AG08396 (cell line): ENCODE data around the gene THBS1.

Experiments used
- DNase-seq: peaks from one replicate; pipeline ENCODE4 v3.0.0; 2012; ENCODE audit warnings: low spot score, mixed read lengths

The THBS1 gene

DNA sequence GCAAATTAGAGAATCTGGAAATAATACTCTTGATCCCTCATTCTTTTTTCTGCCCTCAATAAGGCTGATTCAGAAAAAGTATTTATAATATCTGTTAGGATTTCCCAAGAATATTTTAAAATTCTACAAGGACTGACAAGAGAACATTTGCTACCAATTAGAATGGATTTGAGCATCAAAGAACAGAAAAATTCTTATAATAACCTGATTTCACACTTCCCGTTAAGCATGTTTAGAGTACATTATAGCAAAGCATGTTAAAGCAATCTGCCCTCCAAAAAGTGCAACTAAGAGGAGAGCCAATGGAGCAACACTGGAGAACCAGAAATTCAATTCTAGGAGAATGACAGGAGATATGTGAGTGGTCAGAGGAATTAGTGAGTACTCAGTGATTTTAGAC, 57.2 kb downstream of the THBS1 start:
- no peak for DNase-seq

DNA sequence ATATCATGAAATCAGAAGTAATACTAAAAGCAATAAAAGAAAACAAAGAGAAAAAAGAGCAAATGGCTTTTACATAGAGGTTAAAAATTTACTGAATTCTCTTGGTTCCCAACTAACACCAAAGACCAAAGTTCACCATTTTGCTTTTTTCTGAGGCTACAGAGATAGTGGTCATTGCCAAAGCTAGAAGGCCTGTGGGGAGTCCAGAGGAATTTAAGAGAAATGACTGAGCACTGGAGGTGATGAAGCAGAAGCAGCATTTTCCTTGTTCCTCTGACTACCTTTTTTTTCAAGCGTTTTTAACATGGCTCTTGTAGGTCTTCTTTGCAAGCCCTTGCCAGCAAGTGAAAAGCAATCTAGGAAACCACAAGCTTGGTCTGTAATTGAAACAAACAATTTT, 58.2 kb downstream of the THBS1 start:
- no peak for DNase-seq

DNA sequence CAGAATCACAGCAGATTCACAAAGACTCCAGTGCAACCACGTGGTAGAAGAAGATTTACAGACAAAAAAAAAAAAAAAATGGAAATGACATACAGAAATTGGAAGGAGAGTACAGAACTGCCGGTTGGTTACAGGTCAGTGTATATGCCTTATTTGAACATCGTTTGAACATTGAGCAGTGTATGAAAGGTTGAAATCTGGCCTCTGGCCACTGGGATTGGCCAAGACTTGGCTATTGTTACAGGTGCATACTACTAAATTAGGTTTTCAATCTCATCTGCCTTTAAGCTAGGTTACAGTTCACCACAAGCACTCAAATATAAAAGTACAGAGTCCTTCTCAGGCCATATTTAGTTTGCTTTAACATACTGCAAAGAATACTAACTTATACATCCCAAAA, 59.8 kb downstream of the THBS1 start:
- DNase-seq: no peak

DNA sequence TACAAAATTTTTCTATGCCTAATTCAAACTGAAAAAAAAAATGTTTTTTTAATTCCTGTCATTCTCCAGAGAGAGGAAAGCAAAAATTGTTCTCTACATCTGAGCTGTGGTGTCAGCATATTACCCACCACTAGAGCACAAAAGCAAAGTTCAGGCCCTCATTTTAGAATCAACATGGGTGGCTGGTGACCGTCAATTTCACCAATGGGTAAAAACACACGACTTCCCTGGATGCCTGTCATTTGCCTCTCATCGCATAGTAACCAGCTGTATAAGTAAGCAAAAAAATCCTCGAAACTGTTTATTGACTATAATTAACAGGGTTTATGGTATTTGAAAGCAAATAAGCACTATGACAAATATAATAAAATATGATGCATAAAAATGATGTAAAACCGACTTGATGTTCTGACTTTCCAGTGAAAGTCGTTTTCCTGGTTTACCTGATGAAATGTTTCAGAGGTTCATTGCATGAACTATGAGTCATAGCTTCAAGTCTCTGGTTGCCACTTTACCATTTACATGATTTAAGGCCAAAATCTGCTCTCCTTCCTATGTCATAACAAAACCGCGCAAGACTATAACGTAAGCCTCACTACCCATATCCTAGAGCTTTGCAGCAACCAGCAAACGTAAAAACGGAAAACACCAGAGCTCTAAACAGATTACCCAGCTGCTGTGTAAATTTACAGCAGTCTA, 60.5 kb downstream of the THBS1 start:
- no peak for DNase-seq

DNA sequence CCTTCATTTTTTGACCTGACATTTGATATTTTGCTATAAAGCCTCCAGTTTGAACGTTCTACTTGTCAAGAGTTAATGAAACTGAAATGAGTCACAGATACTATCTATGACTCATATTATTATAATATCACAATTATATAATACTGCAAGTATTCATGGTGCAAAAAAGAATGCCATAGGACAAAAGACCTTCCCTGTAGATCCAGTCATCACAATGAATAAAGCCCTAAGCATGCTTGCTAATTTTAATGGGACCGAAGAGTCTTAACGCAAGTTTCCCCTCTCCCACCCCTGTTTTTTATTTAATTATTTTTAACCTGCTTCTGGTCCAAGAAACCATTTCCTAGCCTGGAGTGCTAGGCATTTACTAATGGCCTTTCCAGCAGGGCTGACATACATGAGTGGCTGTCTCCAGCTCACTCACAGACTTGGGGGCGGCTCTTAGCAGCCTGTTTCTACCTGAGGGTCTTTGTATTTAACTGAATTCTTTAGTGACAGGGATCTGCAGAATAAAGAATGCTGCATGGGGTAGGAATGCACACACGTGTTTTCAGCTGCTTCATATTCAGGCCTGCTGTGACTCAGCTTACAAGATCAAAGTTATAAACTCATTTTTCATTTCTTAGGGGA, 61.2 kb downstream of the THBS1 start:
- DNase-seq: peak; percentile 60

DNA sequence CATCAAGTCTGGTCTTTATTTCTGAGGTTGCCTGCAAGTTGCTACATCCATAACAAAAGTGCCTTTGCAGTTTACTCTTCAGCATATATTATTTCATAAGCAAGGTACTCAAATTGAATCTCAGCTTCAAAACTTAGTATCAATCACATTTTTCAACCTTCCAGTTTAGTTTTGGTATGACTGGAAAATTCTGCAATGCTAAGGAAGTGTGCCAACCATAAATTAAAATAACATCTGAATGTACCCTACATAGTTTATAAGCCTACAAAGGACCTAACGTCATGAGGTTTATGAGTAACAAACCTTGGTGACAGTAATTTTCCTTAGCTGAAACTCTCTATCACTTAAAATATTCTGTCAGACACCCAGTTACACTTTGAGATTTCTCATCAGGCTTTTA, 62.8 kb downstream of the THBS1 start:
- no peak for DNase-seq

DNA sequence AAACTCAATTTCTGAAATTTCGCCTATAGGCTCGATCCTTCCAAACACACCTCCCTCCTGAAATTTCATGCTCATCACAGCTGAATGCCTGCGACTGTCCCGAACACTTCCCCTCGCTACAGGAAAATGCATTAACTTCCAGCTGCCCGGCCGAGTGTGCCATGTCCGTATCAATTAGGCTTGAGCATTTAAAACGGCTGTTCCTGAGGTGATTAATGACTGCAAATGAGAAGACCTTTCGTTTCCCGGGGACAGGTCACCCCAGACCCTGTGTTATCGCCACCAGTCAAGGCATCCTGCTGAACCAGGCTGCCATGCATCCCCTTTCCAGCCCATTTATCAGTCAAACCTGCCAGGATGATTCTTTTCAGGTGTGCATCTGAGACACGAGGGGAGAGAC, 63.3 kb downstream of the THBS1 start:
- no peak for DNase-seq

DNA sequence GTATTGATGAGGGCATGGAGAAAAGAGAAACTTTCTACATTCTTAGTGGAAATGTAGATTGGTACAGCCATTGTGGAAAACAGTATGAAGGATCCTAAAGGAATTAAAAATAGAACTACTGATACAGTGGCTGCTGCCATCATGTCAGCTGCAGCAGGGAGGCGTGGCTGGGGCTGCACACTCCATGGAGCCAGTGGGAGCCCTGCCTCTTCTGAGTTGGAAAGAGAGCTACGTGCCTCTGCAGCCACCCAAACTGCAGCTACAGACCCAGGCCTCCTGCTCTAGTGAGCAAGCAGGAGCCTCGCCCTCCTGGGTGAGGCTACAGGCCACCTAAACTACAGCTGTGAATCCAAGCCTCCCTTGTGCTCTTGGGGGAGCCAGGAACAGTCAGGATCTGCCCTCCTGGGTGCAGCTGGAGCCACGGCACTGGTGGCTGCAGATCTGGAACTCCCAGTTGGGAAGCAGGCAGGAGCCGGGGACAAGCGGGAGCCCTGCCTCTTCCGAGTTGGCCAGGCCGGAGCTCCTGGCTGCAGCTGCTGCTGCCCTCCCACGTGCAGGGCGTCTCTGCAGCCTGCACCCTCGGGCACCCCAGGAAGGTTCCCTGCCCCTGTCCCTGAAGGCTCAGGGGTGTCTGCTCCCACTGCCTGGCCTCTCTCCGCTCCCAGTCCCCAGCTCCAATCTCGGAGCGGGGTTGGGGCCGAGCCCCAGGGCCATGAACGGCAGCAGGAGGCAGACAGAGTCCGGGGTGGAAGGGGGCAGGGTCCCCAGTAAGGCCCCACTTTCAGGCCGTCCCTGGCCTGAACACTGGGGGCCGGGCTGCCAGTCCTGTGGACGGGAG, 64.5 kb downstream of the THBS1 start:
- DNase-seq: no peak

DNA sequence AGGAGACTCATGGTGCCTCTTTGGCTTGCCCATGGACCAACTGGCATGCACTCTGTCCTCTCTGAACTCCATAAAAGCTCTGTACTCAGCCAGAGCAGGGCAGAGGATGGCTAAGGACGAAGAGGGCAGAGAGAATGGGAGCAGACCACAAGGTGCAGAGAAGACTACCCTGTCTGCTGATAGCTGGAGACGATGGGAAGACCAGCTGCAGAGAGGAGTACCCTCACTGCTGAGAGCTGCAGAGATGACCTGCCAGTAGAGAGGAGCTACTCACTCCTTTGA, 65.0 kb downstream of the THBS1 start:
- DNase-seq: no peak

DNA sequence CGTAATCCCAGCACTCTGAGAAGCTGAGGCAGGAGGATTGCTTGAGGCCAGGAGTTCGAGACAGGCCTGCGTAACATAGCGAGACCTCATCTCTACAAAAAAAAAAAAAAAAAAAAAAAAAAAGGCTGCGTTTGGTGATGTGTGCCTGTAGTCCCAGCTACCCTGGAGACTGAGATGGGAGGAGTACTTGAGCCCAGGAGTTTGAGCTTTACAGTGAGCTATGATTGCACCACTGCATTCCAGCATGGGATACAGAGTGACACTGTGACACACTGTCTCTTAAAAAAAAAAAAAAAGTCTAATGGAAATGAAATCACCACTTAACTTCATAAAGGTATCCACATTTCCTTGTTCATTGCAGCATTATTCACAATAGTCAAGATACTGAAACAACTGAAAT, 65.5 kb downstream of the THBS1 start:
- DNase-seq: no peak
